Measurements from ENCODE around the gene ATP8B3. TPM values are rescaled to one million over a fixed set of nuclear protein-coding genes. Genes with fewer than 3 reads are reported as not detected.

Gene ATP8B3
- total and polyA plus RNA-seq, 2 of the 13 experiments (the other 11 are each of a cell fraction or from before 2014, with no cell fraction given) = 2.6 to 5.9 TPM

- no peak for FAIRE-seq
- no peak overlapping the region for H2AFZ ChIP-seq (ENCODE audit: low read length)
- H3K4me3 ChIP-seq (replicated peaks in 1 of 3; ENCODE audit: insufficient read depth in 1 of 3, low read depth in 2 of 3, low read length in 3 of 3) = peak overlapping the region in 1 of 3 experiments; percentile 66; a peak in 1 of 6 replicates
- no TSS peak for BruUV-seq (replicated peaks)
- no peaks in the 10 kb centered on the region for H4K20me1 ChIP-seq (ENCODE audit: insufficient read depth, low read length)
- H3K4me2 ChIP-seq (ENCODE audit: low read depth, low read length) = peak overlapping the region; percentile 76
- TF ChIP-seq ZNF503 (CRISPR knock-in tag; IDR thresholded peaks at IDR 0.05) (no peak), HDAC6 (IDR thresholded peaks at IDR 0.05; ENCODE audit: low read depth, low read length) (no peak), HMG20B (CRISPR knock-in tag; conservative IDR thresholded peaks at IDR 0.05) (no peak), ZNF704 (CRISPR knock-in tag; IDR thresholded peaks at IDR 0.05; ENCODE audit: borderline replicate concordance) (no peak), ZSCAN20 (CRISPR knock-in tag; IDR thresholded peaks at IDR 0.05; ENCODE audit: borderline replicate concordance) (no peak), HES4 (CRISPR knock-in tag; IDR thresholded peaks at IDR 0.05; ENCODE audit: borderline replicate concordance) (no peak), TP53 (CRISPR knock-in tag; conservative IDR thresholded peaks at IDR 0.05) (no peak), ZBTB4 (CRISPR knock-in tag; IDR thresholded peaks at IDR 0.05; ENCODE audit: borderline replicate concordance) (peak; percentile 17; the same call in 1 of the 2 replicates), ZBTB3 (CRISPR knock-in tag; IDR thresholded peaks at IDR 0.05; ENCODE audit: borderline replicate concordance, low read depth) (no peak), KLF9 (CRISPR knock-in tag; IDR thresholded peaks at IDR 0.05; ENCODE audit: low read depth) (no peak), CCAR2 (optimal IDR thresholded peaks at IDR 0.05; ENCODE audit: low read depth, low read length) (no peak), HCFC1 (IDR thresholded peaks at IDR 0.05; ENCODE audit: low read depth, low read length) (no peak), ATF7-NPFF (CRISPR knock-in tag; IDR thresholded peaks at IDR 0.05; ENCODE audit: low read depth) (peak; percentile 34; the same call in 1 of the 2 replicates)
- TF ChIP-seq, protein P1, sequence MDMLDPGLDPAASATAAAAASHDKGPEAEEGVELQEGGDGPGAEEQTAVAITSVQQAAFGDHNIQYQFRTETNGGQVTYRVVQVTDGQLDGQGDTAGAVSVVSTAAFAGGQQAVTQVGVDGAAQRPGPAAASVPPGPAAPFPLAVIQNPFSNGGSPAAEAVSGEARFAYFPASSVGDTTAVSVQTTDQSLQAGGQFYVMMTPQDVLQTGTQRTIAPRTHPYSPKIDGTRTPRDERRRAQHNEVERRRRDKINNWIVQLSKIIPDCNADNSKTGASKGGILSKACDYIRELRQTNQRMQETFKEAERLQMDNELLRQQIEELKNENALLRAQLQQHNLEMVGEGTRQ (IDR thresholded peaks at IDR 0.05; ENCODE audit: low read depth, low read length) = no peak
- TF ChIP-seq, protein P1 (CRISPR knock-in tag; IDR thresholded peaks at IDR 0.05; ENCODE audit: borderline replicate concordance) = peak; percentile 0; the same call in 1 of the 2 replicates
- no peak for DNase-seq (ENCODE audit: low spot score)
- ChIA-PET CTCF (ENCODE audit: low intra/inter-chr PET ratio, low total read pairs) (interaction anchor here (0.8 kb wide), 1 partner anchor 22 kb away, joined by 4 read pairs; no protein-coding TSS in a partner anchor), POLR2A (no interaction called here)
- H3K27me3 ChIP-seq (ENCODE audit: control insufficient read depth in 1 of 2, insufficient read depth in 2 of 2, low read length in 2 of 2) = peaks cover 0 to 2% of the 10 kb centered on the region in 2 experiments; a peak in 1 of 5 replicates
- no peaks in the 10 kb centered on the region for H3K79me2 ChIP-seq (ENCODE audit: insufficient read depth, low read length)
- H3K36me3 ChIP-seq (replicated peaks in 1 of 2; ENCODE audit: control insufficient read depth in 1 of 2, insufficient read depth in 2 of 2, low read length in 2 of 2) = no peaks in the 10 kb centered on the region
- peak; percentile 15 for ATAC-seq
- H3K4me1 ChIP-seq (ENCODE audit: insufficient read depth, low read length) = peaks cover 7% of the 10 kb centered on the region
- no peak overlapping the region for H3K9ac ChIP-seq (ENCODE audit: insufficient read depth, low read depth, low read length)
- no peaks in the 10 kb centered on the region for H3K9me3 ChIP-seq (ENCODE audit: low read length)
- WGBS (ENCODE audit: low lambda C conversion rate) = 40% methylated on average over 1 of the region's 52 CpGs
- in situ Hi-C loops (cut with HindIII; ENCODE audit: extremely low pct_ligation_motif_present, low pct_unique_long_range_greater_than_20kb) (no loop called here), intact Hi-C loops (cut with micrococcal nuclease; ENCODE audit: unreplicated experiment) (no loop called here)
- H3K27ac ChIP-seq (ENCODE audit: extremely low read length, insufficient read depth, low read length) = no peak overlapping the region
These were observed 15.5 kb downstream of the ATP8B3 start for GRCh38 chr19:1796395-1797142.
